ENCODE measurements around the gene LYL1.

DNA sequence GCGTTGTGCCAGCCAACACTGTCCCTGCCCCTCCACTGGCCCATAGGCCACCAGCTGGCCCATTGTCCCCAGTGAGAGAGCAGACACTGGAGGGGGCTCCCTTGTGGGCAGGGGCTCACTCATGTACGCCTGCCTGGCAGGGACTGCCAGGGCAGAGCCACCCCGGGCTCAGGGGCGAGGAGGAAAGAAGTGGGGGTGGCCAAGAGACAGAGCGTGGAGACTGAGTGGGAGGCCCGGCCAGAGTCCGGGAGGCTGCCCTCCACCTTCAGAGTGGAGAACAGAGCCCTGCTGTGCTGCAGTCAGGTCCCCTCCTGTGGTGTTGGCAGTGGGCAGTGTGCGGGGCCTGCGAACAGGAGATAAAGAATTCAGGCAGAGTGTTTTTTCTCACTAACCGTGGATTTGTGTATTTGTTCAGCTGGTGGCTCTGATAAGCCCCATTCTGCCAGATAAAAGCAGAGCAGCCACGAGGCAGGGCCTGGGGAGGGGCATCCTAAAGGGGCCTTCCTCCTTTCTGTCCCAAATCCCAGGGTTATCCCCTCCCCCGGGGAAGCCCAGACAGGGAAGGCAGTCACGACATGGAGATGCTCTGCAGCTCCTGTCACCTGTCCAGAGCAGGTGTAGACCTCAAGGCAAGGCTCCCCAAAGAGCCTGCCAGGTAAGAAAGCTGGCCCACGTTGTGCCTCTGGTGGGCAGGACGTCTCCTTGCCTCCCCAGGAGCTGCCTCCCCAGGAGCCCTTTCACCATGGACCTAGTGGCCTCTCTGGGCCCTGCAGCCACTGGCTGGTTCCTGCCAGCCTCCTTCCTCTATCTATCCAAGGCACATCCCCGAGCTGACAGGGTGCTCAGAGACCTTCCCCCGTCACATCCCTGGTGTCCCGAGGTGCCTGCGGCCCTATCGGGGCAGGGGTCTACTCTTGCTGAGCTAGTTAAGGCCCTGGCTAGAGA, 33.0 kb downstream of the LYL1 start:
- TF ChIP-seq POLR2A (IDR thresholded peaks at IDR 0.05; ENCODE audit: extremely low read depth, insufficient read length) (no peak), CTCF (IDR thresholded peaks at IDR 0.05; ENCODE audit: low read depth, low read length) (no peak)
- TF ChIP-seq, protein P1, sequence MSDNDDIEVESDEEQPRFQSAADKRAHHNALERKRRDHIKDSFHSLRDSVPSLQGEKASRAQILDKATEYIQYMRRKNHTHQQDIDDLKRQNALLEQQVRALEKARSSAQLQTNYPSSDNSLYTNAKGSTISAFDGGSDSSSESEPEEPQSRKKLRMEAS (IDR thresholded peaks at IDR 0.05; ENCODE audit: low read depth, low read length) = no peak

Measured in NB4 (cell line).